HuH-7.5 (cell line): ENCODE results near the gene FCGR3B.
"Not testable (repeated sequence)": the region's sequence is repeated elsewhere in the genome, so short reads cannot be mapped to it uniquely, and the experiment has no call there.

Source experiments
- DNase-seq: peaks from one replicate; pipeline ENCODE4 v3.0.0; 2011; ENCODE audit warnings: low spot score

FCGR3B gene

DNA sequence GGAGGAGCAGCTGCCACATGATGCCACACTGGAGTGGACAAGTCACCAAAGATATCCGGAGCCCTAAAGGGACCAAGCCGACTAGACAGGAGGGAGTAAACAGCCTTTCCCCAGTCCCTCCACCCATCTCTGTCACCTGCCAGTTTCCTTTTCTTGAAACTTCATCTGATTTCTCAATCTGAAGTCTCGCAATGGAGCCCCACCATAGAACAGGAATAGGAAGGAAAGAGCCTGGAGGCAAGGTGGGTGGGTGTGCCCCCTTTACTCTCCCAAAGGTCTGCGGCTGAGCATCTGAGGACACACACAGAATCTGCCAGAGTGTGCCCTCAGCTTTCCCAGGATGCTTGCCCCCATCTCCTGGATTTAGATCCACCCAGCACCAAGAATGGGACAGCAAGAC, at the start of gene FCGR3B:
Gene FCGR3B (minus strand): TSS at position 101 of the 400 bp plus-strand sequence. CDS start 82 bp downstream, at position 19.
- DNase-seq = no peak

DNA sequence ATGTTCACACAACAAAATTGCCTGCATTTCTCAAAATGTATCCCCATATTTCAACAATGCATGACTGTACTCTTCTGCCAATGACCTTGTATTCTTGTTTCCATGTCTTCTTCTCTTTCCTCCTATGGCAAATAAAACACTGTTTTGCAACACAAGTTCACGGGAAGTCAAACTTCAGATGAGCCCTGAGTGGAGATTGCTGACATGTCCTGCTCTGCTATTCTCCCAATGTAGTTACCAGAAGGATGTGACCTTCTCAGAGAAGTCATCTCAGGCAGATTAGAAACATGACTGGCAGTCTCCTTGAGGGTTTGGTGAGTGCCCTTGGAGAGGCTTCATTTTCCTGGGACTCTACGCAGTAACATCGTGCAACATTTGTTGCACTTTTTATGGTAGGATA, 47.5 kb upstream of the FCGR3B start:
- DNase-seq = no peak

DNA sequence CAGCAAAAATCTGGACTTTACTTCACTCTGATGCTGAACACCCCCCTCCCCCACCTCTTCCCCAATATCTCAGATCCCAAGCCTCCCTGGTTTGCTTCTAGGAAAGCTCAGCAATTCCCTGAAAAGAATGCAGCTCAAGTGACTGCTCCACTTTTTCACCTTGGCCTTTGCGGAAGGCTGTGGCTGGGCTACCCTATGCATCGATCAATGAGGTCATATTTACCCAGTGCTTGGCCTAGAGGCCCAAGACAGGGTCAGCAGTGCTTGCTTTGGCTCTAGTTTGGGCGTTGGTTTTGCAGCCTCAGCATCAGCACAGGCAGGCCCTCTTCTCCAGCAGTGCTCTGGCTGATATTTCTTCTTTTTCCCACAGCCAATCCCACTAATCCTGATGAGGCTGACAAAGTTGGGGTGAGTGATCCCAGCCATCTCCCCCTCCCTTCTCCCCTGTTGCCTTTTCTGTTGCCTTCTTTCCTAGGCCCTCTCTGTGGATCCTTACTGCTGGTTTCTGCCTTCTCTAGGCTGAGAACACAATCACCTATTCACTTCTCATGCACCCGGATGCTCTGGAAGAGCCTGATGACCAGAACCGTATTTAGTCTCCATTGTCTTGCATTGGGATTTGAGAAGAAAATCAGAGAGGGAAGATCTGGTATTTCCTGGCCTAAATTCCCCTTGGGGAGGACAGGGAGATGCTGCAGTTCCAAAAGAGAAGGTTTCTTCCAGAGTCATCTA, 46.1 kb upstream of the FCGR3B start:
- DNase-seq = peak; percentile 56

DNA sequence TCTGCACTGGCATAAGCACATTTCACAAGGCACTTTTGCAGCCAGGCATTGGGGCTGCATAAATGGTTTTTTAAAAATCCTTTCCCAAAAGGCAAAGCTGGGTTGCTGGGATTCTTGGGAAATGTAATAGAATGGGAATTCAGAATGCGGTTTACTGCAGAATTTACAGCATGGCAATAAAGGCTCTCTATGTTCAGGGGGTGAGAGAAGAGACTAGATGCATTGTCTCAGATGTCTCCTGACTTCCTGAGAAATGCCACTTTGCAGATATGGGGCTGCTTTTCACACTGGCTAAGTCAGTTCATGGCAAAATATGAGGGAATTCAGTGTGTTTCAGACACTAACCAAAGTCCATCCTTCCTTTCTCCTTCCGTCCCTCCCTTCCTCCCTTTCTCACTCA, 45.5 kb upstream of the FCGR3B start:
- DNase-seq = no peak

DNA sequence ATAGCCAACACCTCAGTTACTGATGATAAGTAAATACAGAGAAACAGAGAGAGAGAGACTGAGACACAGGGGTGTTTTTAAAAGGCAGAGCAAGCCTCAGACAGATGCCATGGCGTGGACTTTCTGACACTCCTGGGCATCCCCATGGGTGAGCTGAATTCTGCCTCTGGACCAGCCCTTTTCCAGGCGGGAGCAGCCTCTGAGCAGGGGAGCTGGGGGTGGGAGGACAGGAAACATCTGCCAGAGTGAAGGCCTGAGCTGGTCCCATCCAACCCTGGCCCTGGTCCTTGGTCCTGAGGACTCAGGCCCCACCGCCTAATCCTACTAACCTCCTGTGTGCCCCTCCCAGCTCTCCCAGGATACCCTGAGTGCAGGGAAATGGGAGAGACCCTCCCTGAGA, 43.9 kb upstream of the FCGR3B start:
- not testable (repeated sequence) for DNase-seq

DNA sequence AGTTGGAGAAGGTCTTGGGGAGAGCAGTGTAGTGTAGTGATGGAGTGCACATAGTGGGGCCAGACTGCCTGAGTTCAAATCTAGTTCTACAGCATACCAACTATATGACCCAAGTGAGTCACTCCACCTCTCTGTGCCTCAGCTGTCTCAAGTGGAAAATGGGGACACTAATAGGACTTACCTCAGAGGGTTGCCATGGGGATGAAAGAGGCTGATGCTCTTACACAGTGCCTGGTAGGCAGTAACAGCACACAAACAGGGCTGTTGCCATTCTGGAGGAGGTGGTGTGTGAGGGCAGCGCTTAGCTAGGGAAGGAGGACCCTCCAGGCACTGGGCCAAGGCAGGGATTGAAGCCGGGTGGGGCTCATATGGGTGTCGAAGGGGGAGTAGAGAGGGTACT, 43.5 kb upstream of the FCGR3B start:
- DNase-seq = not testable (repeated sequence)

DNA sequence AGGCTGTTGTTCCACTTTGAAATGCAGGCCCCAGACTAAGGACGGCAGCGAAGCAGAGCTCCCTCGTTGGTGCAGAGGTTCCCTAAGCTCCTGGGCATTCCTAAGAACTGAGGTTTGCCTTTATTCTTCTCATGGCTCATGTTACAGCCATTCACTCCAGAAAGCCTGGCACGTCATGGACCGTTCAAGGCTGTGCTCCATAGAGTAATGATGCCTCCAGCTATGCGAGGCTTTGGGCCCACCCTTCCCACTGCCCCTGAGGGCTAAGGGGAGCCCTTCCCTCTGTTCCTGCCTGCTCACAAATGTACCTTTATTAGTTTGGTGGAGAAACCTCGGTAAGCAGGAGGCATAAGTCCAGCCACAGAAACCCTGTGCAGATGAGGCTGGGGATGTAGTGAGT, 42.5 kb upstream of the FCGR3B start:
- DNase-seq = not testable (repeated sequence)

DNA sequence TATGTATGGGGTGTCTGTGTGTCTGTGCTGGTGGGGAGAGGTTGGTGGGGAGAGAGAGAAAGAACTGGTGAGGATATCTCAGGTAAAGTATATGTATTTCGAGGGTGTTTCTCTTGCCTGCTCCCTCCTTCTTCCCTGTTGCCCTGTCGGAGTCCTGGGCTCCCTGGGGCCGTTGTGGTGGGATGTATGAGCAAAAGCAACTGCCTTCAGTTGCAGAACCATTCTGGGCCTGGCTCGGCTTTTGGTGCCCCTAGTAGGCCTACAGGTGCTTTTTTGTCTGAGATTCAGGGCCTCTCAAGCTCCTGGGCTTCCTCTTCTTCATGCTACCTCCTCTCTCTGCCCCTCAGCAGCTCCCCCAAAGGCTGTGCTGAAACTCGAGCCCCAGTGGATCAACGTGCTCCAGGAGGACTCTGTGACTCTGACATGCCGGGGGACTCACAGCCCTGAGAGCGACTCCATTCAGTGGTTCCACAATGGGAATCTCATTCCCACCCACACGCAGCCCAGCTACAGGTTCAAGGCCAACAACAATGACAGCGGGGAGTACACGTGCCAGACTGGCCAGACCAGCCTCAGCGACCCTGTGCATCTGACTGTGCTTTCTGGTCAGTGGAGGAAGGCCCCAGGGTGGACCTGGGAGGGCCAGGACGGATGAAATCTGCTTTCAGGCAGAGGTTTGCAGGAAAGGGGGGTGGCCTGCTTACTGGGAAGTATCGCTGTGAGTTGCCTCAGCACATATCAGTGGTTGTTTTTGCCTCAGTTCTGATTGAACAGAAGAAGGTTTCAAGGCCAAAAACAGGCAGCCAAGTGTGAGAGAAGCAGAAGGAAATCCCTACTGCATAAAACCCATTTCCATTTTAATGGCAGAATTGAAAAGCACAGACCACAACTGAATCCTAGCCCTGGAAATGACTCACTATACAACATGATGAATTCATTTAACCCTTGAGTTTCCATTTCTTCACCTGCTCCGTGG, 40.4 kb upstream of the FCGR3B start:
- not testable (repeated sequence) for DNase-seq

DNA sequence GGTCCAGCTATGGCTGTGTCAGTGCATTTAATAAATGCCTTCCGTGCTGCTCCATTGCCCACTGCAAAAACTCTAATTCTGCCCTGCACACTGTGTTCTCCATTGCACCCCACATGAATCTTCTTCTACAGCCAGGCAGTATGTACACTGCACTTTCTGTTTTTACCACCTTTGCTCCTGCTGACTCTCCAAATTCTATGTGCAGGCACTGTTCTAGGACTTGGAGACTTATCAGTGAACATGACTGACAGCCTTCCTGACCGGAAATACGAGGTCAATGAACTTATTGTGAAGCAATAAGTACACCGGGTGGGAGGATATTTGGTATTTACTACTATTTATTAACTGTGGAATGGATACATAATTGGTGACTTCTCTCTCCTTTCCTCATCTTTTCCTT, 33.7 kb upstream of the FCGR3B start:
- DNase-seq = not testable (repeated sequence)

DNA sequence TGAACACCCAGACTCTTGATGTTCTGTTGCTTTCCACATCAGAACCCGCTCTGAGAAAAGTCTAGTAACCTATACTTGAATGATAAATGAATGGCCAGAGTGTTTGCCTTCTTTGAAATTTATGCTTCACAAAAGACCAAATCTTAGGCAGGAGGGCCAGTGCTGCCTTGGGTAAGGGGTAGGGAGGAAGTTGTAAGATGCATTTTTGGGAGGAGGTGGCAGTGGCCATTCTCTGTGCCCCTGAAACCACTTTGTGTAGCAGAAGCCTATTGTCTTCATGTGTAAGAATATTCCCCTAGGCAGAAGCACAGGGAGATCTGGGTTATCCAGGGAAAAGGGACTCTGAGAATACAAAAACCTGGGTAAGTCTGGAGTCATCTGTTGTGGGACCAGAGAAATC, 32.6 kb upstream of the FCGR3B start:
- DNase-seq = not testable (repeated sequence)

DNA sequence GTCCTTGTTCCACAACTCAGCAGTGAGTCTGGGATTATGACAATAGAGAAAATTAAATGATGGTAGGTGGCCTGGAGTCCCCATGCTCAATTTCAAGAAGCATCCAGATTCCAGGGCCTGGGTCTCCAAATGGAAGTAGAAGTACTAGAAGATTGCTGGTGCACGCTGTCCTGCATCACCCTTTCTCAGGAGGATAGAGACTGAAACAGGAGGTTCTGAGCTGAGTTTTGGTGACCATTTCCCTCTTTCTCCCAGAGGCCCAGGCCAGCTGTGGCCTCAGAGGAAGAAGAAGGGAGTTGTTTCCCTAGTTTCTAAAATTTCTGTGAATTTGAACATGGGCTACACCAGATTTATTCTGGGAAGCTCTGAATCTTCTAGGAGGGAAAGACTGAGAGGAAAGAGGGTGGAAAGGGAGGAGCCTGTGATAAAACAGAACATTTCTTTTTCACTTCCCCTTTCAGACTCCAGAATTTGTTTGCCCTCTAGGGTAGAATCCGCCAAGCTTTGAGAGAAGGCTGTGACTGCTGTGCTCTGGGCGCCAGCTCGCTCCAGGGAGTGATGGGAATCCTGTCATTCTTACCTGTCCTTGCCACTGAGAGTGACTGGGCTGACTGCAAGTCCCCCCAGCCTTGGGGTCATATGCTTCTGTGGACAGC, 31.8 kb upstream of the FCGR3B start, which contains the start of gene FCGR2B:
Gene FCGR2B (plus strand): TSS at position 460 of the 656 bp plus-strand sequence. CDS start 99 bp downstream, at position 559.
- DNase-seq = not testable (repeated sequence)

DNA sequence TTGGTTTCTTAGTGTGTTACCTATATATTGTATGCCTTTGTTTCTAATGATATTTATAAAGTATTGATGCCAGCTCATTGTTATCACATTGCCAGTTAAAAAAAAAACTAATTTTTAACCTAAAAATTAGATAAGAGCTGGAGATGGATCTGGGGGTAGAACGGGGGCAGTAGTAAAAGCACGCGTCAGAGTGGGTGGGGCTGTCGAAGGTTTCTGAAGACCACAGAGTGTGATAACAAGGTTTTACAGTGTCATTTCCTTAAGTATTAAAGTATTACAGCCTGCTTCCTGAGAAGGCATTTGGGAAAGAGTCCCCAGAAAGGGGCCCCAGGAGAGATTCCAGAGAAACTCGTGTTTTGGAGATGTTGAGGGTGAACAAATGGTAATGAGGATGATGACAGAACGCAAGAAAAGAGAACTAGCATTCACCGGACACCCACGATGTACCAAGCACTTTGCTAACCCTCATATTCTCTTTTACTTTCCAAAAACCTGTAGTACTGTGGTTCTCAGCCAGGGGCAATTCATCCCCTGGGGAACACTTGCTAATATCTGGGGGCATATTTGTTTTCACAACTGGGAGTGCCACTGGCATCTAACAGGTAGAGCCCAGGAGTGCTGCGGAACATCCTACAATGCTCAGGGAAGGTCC, 30.8 kb upstream of the FCGR3B start:
- DNase-seq = not testable (repeated sequence)

DNA sequence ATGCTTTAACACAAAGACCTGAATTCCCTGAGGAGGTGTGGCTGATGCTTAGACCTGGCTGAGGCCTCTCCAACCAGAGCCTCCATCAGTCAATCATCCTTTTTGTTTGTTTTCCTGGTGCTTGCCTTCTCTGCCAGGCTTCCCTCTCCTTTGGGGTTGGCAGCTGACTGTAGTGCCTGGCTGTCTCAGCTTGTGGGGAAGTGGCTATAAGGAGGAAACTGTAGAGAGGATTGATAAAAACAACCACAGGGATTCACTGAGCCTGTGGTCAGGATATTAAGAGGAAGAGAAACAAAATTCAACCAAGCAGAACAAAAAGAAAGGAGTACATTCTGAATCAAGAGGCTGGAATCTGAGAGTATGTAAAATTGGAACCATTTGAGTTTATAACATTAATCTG, 27.5 kb upstream of the FCGR3B start:
- DNase-seq = not testable (repeated sequence)

DNA sequence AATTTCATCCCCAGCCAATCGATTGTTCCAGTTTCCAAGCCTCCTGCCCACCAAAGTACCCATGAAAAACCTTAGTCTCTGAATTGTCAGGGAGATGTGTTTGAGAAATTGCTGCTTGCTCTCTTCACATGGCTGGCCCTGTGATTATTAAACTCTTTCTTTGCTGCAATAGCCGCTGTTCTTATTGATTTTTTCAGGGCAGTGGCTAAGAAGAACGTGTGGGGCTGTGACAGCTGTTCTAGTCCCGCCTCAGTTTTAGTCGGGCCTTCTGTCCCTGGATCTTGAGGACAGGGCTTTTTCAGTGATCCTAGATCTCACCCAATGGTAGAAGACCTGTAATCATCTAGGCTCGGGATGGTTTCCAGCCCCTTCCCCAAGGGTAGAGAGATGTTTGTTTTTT, 23.0 kb upstream of the FCGR3B start:
- DNase-seq = not testable (repeated sequence)

DNA sequence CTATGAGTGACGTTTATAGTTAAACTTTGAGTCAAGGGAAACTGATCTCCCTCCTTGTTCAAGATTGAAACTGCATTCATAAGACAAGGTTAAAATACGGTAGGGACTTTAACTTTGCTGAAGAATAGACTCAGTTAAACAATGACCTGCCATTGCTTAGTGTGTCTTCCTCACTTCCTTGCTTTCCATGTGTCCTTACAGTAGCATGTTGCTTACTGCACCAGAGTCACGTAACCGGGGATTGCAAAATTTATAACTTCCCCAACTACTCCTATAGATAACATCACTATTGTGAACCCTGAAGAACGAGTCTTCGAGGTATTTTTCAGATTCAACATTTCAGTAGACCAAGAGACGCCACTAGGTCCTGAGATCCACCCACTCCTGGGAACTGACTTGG, 22.6 kb upstream of the FCGR3B start:
- DNase-seq = not testable (repeated sequence)

DNA sequence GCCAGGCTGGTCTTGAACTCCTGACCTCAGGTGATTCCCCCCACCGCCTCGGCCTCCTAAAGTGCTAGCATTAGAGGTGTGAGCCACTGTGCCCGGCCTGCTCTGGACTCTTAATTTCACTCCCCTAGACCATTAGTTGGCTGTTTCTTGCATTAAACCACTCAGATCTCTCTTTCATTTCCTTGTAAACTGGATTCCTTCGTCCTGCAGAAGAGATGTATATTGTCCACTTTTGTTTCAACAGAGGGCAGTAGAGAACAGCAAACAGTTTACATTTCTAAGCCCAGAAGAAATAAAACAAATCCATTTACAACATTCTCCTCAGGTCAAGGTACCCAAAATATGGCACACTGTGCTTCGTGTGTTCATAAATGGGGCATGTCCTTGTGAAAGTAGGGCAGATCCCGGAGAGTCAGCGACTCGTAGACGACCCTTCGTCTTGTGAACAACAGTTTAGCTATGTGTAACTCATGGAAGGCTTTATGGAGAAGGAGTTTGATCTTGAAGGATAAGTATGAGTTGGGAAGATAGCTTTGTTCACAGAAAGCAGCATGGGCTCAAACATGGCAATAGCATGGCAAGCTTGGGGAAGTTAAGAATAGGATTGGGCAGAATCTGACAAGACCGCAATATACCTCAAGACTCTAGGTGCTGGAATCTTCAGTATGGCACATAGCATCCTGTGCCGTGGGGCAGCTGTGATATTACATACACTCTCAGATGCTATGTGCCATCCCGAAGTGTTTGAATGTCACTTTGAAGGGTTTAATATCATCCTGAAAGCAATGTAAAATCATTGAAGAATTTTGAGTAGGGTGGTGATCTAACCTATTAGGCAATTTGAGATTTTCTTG, 16.8 kb upstream of the FCGR3B start:
- not testable (repeated sequence) for DNase-seq

DNA sequence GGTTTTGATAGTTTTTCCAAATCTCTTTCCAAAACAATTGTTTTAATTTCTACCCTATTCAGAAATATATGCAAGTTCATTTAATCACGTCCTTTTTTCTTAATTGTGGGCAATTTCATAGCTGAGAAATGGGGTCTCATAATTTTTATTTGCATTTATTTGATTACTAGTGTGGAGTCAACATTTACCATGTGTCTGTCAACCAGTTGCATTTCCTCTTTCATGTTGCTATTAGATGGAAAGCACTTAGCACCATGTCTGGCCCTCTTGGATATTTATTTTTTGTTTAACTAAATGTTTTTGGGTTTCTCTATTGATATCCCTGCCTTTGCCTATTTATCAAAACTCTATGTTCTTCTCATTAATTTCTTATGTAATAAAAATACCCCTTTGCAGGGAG, 13.9 kb upstream of the FCGR3B start:
- DNase-seq = not testable (repeated sequence)

DNA sequence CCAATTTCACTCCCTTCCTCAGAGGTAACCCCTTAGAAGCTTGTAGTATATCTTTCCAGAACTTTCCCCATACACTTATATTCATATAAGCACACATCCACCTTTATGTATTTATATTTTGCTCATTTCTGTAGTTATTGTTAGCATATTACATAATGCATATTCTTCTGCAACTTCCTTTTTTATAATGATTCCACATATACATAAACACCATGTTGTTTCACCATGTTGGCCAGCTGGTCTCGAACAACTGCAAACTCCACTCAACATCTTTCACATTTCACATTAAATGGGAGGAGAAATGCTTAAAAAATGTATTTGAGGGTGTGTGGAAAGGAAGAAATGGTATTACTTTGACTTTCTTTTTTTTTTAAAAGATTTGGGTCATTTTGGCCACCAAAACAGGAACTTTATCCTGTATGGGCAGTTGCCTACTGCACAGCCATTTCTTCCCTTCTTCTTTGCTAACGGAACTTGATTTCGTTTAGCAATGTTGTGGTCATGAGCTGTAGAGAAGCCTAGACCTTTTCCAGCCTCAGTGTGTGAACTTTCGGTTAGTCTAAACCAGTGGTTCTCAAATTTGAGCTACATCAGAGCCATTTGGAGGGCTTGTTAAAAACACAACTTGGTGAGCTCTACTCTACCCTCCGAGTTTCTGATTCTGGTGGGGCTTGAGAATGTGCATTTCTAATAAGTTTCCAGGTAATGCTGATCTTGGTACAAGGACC, 12.7 kb upstream of the FCGR3B start:
- not testable (repeated sequence) for DNase-seq

DNA sequence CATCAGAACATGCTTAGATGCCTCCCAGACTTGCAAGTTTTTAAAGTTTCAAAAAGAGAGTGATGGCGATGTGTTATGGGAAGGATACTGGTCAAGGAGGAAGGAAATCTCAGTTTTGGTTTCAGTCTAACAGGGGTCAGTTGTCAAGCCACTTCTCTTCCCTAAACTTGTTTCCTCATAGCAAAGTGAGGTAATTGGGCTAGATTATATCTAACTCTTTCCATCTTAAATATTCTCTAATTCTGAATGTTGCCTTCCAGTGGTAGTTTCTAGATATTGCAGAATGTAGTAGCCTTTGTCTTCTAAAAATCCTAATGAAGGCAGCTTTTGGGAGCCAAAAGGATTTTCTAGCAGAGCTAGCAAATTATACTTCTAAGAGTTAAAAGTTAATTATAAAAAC, 11.7 kb upstream of the FCGR3B start:
- DNase-seq = not testable (repeated sequence)

DNA sequence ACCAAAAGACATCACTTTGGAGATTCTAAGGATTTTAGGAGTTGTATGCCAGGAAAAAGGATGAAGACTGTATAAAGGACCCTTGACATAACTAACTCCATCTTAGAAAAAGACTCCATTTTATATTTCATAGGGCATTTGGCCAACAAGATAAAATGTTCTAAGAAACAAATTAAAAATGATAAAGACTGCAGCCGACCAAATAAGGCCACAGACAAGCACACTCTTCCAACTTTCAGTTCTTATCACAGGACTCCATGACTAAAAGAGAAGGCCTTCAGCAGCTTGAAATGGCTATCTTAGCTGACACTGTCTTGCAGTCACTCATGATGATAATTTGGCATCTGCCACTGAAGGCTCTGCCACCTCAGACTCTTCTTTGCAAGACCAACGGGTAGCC, 8.2 kb upstream of the FCGR3B start:
- DNase-seq = not testable (repeated sequence)
